Endothelial cell (in vitro differentiated cells): ENCODE data around the gene RNF141. TPM values are rescaled to one million over a fixed set of nuclear protein-coding genes. Genes with fewer than 3 reads are reported as not detected.

Source experiments
- DNase-seq: peaks from one replicate; pipeline ENCODE4 v3.0.0; 2021; ENCODE audit warnings: low spot score
- H3K27ac Mint-ChIP-seq: one replicate; pipeline ENCODE4 v1.8.0; 2021; ENCODE audit warnings: mixed read lengths, inconsistent platforms; ENCODE audit not compliant: unreplicated experiment
- H3K27me3 Mint-ChIP-seq: one replicate; pipeline ENCODE4 v1.8.0; 2021; ENCODE audit warnings: mild to moderate bottlenecking, moderate library complexity, mixed read lengths, inconsistent platforms; ENCODE audit not compliant: unreplicated experiment
- H3K36me3 Mint-ChIP-seq: one replicate; pipeline ENCODE4 v1.8.0; 2021; ENCODE audit warnings: mild to moderate bottlenecking, low read depth, mixed read lengths, inconsistent platforms; ENCODE audit not compliant: unreplicated experiment
- H3K4me1 Mint-ChIP-seq: one replicate; pipeline ENCODE4 v1.8.0; 2021; ENCODE audit warnings: mild to moderate bottlenecking, mixed read lengths, inconsistent platforms; ENCODE audit not compliant: unreplicated experiment
- H3K4me3 Mint-ChIP-seq: one replicate; pipeline ENCODE4 v1.8.0; 2021; ENCODE audit warnings: mild to moderate bottlenecking, mixed read lengths, inconsistent platforms; ENCODE audit not compliant: unreplicated experiment
- H3K9me3 Mint-ChIP-seq: one replicate; pipeline ENCODE4 v1.8.0; 2021; ENCODE audit warnings: mixed read lengths, inconsistent platforms; ENCODE audit not compliant: unreplicated experiment
- CTCF ChIP-seq: fragments of 200-600 bp; sonication (generic); IDR thresholded peaks from one replicate; pipeline ENCODE4 v1.5.0; 2021; ENCODE audit warnings: antibody characterized with exemption; ENCODE audit not compliant: unreplicated experiment
- total RNA-seq: library from RNA; stranded (reverse); fragmentation: NEBNext Ultra II Directional; extraction: Animal tissue kit (Norgen Biotek cat#: 25700); gene quantifications from one replicate; pipeline ENCODE4 v1.2.1, GENCODE V29; 2021; ENCODE audit not compliant: unreplicated experiment

Gene RNF141
- total RNA-seq, 1 donor from 2014 or later: 32.8 TPM

DNA sequence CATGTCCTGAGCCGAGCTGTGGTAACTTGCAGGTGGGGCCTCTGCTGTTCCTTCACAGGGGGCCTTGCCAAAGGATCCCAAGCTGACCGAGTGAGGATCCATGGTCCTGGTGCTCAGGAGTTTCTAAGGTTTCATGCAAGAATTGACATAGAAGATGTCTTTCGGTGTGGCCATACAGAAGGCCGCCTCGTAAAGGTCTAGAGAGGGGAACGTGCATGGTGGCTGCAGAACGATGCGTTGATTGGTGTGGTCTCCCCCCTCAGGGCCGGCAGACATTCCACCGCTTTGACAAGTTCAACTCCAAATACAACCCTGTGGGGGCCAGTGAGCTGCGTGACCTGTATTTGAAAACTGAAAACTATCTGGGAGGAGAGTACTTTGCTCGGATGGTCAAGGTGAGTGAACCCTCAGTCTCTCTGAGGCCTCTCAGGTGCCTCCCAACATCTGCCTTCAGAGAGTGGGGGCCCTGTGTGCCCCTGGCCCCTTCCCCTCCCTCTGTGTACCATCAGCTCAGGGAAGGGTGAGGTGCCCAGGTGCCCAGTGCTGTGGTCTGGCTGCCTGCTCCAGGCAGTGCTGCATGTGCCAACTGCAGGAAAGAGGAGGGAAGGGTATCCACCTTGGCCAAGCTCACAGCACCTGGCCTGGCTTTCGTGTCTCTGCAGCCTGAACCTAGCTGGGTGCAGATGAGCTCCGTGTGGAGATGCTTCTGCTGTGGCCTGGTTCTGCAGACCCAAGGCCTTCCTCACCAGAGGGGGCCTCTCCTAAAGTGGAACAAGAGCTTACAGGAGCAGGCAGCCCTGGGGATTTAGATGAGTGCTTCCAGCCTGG is 46.1 kb downstream of the RNF141 start:
- Mint-ChIP-seq H3K4me3 (no peak overlapping the region), H3K27me3 (peaks cover 5% of the 10 kb centered on the region), H3K36me3 (peaks cover 58% of the 10 kb centered on the region), H3K9me3 (no peaks in the 10 kb centered on the region), H3K4me1 (no peaks in the 10 kb centered on the region), H3K27ac (no peak overlapping the region)
- DNase-seq: no peak
- no peak for TF ChIP-seq CTCF

DNA sequence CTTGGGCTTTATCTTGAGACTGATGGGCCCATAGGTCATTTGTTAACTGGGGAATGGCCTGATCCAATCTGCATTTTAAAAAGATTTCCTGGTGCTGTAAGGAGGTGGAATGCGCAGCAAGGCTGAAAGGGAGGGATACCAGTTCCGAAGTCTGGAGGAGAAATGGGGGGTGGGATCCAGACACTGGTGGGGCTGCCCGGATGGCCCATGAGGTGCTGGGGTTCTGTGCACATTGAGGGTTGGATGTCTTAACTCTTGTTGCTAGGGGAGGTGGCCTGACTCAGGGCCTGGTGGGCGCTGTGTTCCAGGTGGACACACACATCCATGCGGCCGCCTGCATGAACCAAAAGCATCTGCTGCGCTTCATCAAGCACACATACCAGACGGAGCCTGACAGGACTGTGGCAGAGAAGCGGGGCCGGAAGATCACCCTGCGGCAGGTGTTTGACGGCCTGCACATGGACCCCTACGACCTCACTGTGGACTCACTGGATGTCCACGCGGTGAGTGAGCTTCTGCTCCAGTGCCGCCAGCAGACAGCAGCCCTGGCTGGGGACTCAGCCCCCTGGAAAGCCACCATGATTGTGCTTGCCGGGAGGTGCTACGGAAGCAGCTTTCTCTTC is 47.8 kb downstream of the RNF141 start:
- peaks cover 63% of the 10 kb centered on the region for H3K36me3 Mint-ChIP-seq
- no peak for TF ChIP-seq CTCF
- peaks cover 2% of the 10 kb centered on the region for H3K27me3 Mint-ChIP-seq
- DNase-seq: no peak
- no peak overlapping the region for H3K4me3 Mint-ChIP-seq
- H3K27ac Mint-ChIP-seq: no peak overlapping the region
- H3K9me3 Mint-ChIP-seq: no peaks in the 10 kb centered on the region
- H3K4me1 Mint-ChIP-seq: no peaks in the 10 kb centered on the region

GRCh38 chr11:10492084-10492483 is 48.9 kb downstream of the RNF141 start:
- no peaks in the 10 kb centered on the region for H3K9me3 Mint-ChIP-seq
- peaks cover 3% of the 10 kb centered on the region for H3K4me1 Mint-ChIP-seq
- TF ChIP-seq CTCF: no peak
- no peak overlapping the region for H3K27ac Mint-ChIP-seq
- H3K27me3 Mint-ChIP-seq: peaks cover 5% of the 10 kb centered on the region
- DNase-seq: no peak
- peaks cover 64% of the 10 kb centered on the region for H3K36me3 Mint-ChIP-seq
- H3K4me3 Mint-ChIP-seq: no peak overlapping the region

DNA sequence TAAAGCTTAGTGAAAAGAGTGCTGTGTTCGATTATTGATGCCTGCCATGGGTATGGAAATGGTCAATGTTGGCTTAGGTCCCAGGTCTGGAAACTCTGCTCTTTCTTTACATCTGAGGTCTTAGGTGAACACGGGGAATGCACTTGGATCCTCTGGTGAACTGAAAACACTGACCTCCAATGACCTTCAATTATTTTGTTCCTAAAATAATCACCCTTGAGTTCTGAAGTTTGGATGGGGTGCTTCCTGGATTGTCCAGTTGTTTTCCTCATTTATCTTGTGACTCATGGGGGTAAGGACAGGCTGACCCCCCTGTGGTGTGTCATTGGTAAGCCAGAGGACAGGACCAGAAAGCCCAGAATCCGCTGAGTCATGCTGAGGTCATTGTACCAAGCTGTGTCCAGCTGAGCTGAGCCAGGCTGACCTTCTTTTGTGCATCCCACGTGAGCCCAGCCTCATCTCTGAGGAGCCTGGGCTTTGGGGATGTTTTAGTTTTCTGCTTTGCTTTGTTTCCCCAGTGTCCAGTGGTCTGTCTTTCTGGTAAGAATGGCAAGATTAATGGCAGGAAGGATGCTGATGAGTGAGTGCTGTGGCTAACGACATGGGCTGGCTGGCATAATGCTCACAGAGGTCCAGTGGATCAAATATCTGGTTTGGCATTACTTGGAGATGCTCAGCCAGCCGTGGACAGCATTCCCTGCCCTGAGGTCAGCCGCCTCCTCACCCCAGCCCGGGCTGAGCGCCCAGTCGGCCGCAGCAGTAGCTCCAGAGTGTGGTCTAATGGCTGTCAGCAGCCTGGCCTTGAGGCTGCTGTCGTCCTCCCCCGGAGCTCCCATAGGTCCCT is 50.4 kb downstream of the RNF141 start:
- no peaks in the 10 kb centered on the region for H3K9me3 Mint-ChIP-seq
- peaks cover 68% of the 10 kb centered on the region for H3K36me3 Mint-ChIP-seq
- no peak for DNase-seq

More for the DNA sequence above, 50.4 kb downstream of the RNF141 start:
- Mint-ChIP-seq H3K27me3 (peaks cover 9% of the 10 kb centered on the region), H3K27ac (no peak overlapping the region), H3K4me3 (peak overlapping the region; percentile 15), H3K4me1 (peaks cover 3% of the 10 kb centered on the region)
- no peak for TF ChIP-seq CTCF
